GM12878 (cell line): ENCODE data around the gene NLGN1. TPM values are rescaled to one million over a fixed set of nuclear protein-coding genes. Genes with fewer than 3 reads are reported as not detected.

ENCODE experiments used
- ATAC-seq: fragments of 200-7000 bp; cut with Tn5 transposase; 3 replicates; pipeline ENCODE4 v1.9.1; 2020; ENCODE audit warnings: mild to moderate bottlenecking, moderate library complexity
- BruUV-seq: library from RNA; stranded (reverse); fragments of 400-500 nt; replicated peaks from 2 replicates; lab custom pipeline; 2021; lab: Mats Ljungman, UMichigan
- CTCF ChIA-PET: fragments of 300-600 bp; sonication (Branson Sonifier 250); formaldehyde crosslinking; extraction: SDS; loops from one replicate; lab custom pipeline; 2021; ENCODE audit warnings: inconsistent platforms; lab: Yijun Ruan, JAX
- POLR2A ChIA-PET: fragments of 350-600 bp; formaldehyde crosslinking; extraction: SDS; loops from one replicate; lab custom pipeline; 2021; ENCODE audit warnings: inconsistent platforms; lab: Charles Lee
- RAD21 ChIA-PET: fragments of 300-600 bp; sonication (Branson Sonifier 250); formaldehyde crosslinking; loops from one replicate; lab custom pipeline; 2023; ENCODE audit warnings: antibody characterized with exemption; ENCODE audit not compliant: unreplicated experiment; lab: Charles Lee
- SMC1A ChIA-PET: fragments of 300-600 bp; sonication (Branson Sonifier 250); formaldehyde crosslinking; loops from one replicate; lab custom pipeline; 2023; ENCODE audit not compliant: unreplicated experiment, uncharacterized antibody; lab: Charles Lee
- DNase-seq: peaks from one replicate; pipeline ENCODE4 v3.0.0-alpha.2; 2011; ENCODE audit warnings: low read depth, low spot score
- FAIRE-seq: peaks from 3 replicates; lab custom pipeline; 2011; peaks lifted over from hg19 to GRCh38; lab: Jason Lieb, UNC
- H2AFZ ChIP-seq: 2 replicates; pipeline ENCODE4 v1.6.0; 2011; ENCODE audit warnings: low read depth, low read length, control low read depth; ENCODE audit not compliant: control insufficient read depth
- H3K27ac ChIP-seq: 2 replicates; pipeline ENCODE4 v1.5.1; 2011; ENCODE audit warnings: control low read depth; ENCODE audit not compliant: control insufficient read depth, insufficient read depth
- H3K27me3 ChIP-seq, 2 experiments: replicated peaks in 1 of 2; 2 replicates each; pipeline versions ENCODE4 v1.6.0 to v1.6.1; 2011; ENCODE audit warnings: low read length in 1 of 2; ENCODE audit not compliant: control insufficient read depth in 2 of 2, insufficient read depth in 2 of 2
- H3K36me3 ChIP-seq, 2 experiments: 2 replicates each; pipeline ENCODE4 v1.5.1; 2011; ENCODE audit warnings: low read length in 1 of 2; ENCODE audit not compliant: control insufficient read depth in 2 of 2, insufficient read depth in 2 of 2
- H3K4me1 ChIP-seq: 2 replicates; pipeline ENCODE4 v1.6.1; 2011; ENCODE audit warnings: mild to moderate bottlenecking, low read length, moderate library complexity, mixed read lengths; ENCODE audit not compliant: control insufficient read depth, insufficient read depth
- H3K4me2 ChIP-seq: 2 replicates; pipeline ENCODE4 v1.6.0; 2011; ENCODE audit warnings: control low read depth; ENCODE audit not compliant: control insufficient read depth, insufficient read depth
- H3K4me3 ChIP-seq: fragments of 200-600 bp; sonication (generic); 2 replicates; pipeline ENCODE4 v1.5.1; 2016
- H3K79me2 ChIP-seq: 2 replicates; pipeline ENCODE4 v1.6.0; 2011; ENCODE audit warnings: low read length; ENCODE audit not compliant: control insufficient read depth, insufficient read depth
- H3K9ac ChIP-seq: 2 replicates; pipeline ENCODE4 v1.8.0; 2011; ENCODE audit warnings: low read length, control low read depth, mixed read lengths; ENCODE audit not compliant: control insufficient read depth, insufficient read depth
- H3K9me3 ChIP-seq: replicated peaks from 3 replicates; pipeline ENCODE4 v1.5.1; 2011; ENCODE audit warnings: mild to moderate bottlenecking, low read length; ENCODE audit not compliant: control insufficient read depth, insufficient read depth
- H4K20me1 ChIP-seq: 2 replicates; pipeline ENCODE4 v1.6.0; 2011; ENCODE audit not compliant: control insufficient read depth, insufficient read depth
- BHLHE40 ChIP-seq, 2 experiments: fragments of 450-650 bp in 1 of 2; IDR thresholded peaks; 2 replicates each; pipeline ENCODE4 v1.6.1; 2011 to 2017; ENCODE audit warnings: low read depth in 2 of 2, borderline replicate concordance in 1 of 2, improper control_type of control experiment in 1 of 2, low read length in 1 of 2, mild to moderate bottlenecking in 1 of 2
- KAT2A ChIP-seq: conservative IDR thresholded peaks from 2 replicates; pipeline ENCODE4 v1.6.1; 2011; ENCODE audit warnings: low read depth, low read length; ENCODE audit not compliant: control insufficient read depth
- MEF2B ChIP-seq: fragments of 450-650 bp; IDR thresholded peaks from 2 replicates; pipeline ENCODE4 v1.6.1; 2018; ENCODE audit warnings: mild to moderate bottlenecking, moderate library complexity; ENCODE audit not compliant: partially characterized antibody, poor library complexity, severe bottlenecking
- MXI1 ChIP-seq: fragments of 150-350 bp; IDR thresholded peaks from 2 replicates; pipeline ENCODE4 v1.6.1; 2011; ENCODE audit warnings: low read depth, mild to moderate bottlenecking, inconsistent platforms, low read length, improper control_type of control experiment
- POLR2A ChIP-seq: IDR thresholded peaks from 2 replicates; pipeline ENCODE4 v1.6.1; 2011; ENCODE audit warnings: low read depth, mild to moderate bottlenecking, low read length
- RAD51 ChIP-seq: fragments of 450-650 bp; IDR thresholded peaks from 2 replicates; pipeline ENCODE4 v1.6.1; 2016; ENCODE audit warnings: moderate library complexity, mild to moderate bottlenecking, inconsistent platforms
- YBX1 ChIP-seq: fragments of 450-650 bp; IDR thresholded peaks from 2 replicates; pipeline ENCODE4 v1.6.1; 2016; ENCODE audit warnings: antibody characterized with exemption
- WGBS: methylation state at CpG from one replicate; pipeline ENCODE4 v1.1.6; 2016; ENCODE audit warnings: low lambda C conversion rate; ENCODE audit not compliant: insufficient replicate concordance, insufficient coverage; ENCODE audit errors: missing lambda C conversion rate; 5-methylcytosine and 5-hydroxymethylcytosine counted together
- in situ Hi-C: fragments of 300-500 bp; cut with MboI; formaldehyde crosslinking; loops from 9 replicates; pipeline ENCODE4 v1.14.3; 2018; ENCODE audit warnings: mixed read lengths
- intact Hi-C: fragments of 100-400 bp; cut with micrococcal nuclease; formaldehyde crosslinking; loops from one replicate; pipeline ENCODE4 v1.14.2; 2022; ENCODE audit not compliant: unreplicated experiment
- polyA plus RNA-seq, 11 experiments: library from polyadenylated mRNA; depleted of rRNA in 4 of 11; unstranded in 6 of 11; stranded (reverse) in 5 of 11; fragments of >200 nt; fragmentation: Nextera tagmentation in 4 of 11; fragmentation: Illumina TruSeq in 1 of 11; extraction: Ambion mirVana in 4 of 11; extraction: Trizol in 1 of 11; gene quantifications; 1 replicate in 1 of 11; 2 replicates in 10 of 11; pipeline versions ENCODE4 v1.2.1 to v1.2.3, GENCODE V29; 2011 to 2016; ENCODE audit warnings: inconsistent platforms in 2 of 11, missing spikeins in 2 of 11, low read depth in 1 of 11
- total RNA-seq, 4 experiments: library from RNA; depleted of rRNA in 3 of 4; stranded (reverse); fragments of >200 nt in 3 of 4; fragmentation: Illumina TruSeq in 1 of 4; extraction: Trizol in 1 of 4; gene quantifications; 2 replicates each; pipeline versions ENCODE4 v1.2.1 to v1.2.3, GENCODE V29; 2013 to 2021
- TF ChIP-seq, protein P1 (sequence below): IDR thresholded peaks from 2 replicates; pipeline ENCODE4 v1.6.1; 2011; ENCODE audit warnings: low read depth, low read length, improper control_type of control experiment, borderline replicate concordance
- TF ChIP-seq, protein P2 (sequence below): IDR thresholded peaks from 2 replicates; pipeline ENCODE4 v1.6.1; 2012; ENCODE audit warnings: low read depth, low read length, improper control_type of control experiment
- TF ChIP-seq, protein P3 (sequence below): IDR thresholded peaks from 2 replicates; pipeline ENCODE4 v1.6.1; 2011; ENCODE audit warnings: borderline replicate concordance, low read depth, mild to moderate bottlenecking, moderate library complexity, mixed read lengths, low read length; ENCODE audit not compliant: insufficient read depth; ENCODE audit errors: extremely low read length
- TF ChIP-seq, protein P4 (sequence below): fragments of 450-650 bp; IDR thresholded peaks from 2 replicates; pipeline ENCODE4 v1.6.1; 2016; ENCODE audit warnings: mild to moderate bottlenecking

The NLGN1 gene
- total and polyA plus RNA-seq, 10 of the 15 experiments (the other 5 are each of a cell fraction or from before 2014, with no cell fraction given): not detected

DNA sequence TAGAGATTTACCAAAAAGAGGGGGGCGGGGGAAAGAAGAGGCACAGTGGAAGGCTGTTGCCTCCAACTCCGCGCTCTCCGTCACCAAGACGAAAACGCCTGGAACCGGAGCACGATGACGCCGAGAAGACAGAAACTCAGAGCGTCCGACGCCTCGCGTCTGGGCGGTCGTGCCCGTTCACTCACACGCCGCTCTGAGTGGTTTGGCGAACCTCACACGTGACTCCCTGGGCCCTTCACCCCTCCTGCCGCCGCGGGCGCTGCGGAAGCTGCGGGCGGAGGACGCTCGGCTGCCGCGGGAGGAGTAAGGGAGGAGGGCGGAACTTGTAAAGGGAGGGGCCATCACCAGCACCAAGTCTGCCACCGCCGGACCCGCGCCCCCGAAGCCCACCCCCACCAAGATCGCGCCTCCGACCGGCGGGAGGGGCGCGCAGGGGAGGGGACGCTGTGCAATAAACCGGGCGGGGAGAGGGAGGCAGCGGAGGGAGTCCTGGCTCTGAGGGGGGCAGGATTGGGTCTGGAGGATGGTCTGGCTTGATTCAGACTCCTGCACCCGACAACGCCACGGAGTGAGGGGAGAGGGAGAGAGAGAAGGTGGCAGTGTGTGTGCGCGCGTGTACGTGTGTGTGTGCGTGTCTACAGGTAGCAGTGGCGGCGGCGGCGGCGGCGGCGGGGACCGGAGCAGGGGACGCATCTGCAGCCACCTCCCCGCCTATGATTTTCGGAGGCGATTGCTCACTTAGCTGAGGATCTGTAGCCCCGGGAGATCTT lies 1.9 kb upstream of the NLGN1 start:
- Histone ChIP-seq H3K9ac (no peak overlapping the region), H3K9me3 (no peaks in the 10 kb centered on the region), H3K4me3 (no peak overlapping the region), H3K27me3 (peaks cover 5 to 12% of the 10 kb centered on the region in 2 experiments; a peak in 3 of 4 replicates), H3K4me1 (no peaks in the 10 kb centered on the region), H4K20me1 (no peaks in the 10 kb centered on the region), H3K79me2 (no peaks in the 10 kb centered on the region), H3K36me3 (no peaks in the 10 kb centered on the region), H3K4me2 (peak overlapping the region; percentile 60), H2AFZ (peak overlapping the region; percentile 51), H3K27ac (no peak overlapping the region)
- in situ Hi-C loops: no loop called here
- intact Hi-C loops: no loop called here
- no peak for DNase-seq
- SMC1A ChIA-PET: no interaction called here
- TF ChIP-seq, protein P1, sequence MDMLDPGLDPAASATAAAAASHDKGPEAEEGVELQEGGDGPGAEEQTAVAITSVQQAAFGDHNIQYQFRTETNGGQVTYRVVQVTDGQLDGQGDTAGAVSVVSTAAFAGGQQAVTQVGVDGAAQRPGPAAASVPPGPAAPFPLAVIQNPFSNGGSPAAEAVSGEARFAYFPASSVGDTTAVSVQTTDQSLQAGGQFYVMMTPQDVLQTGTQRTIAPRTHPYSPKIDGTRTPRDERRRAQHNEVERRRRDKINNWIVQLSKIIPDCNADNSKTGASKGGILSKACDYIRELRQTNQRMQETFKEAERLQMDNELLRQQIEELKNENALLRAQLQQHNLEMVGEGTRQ: peak; percentile 20
- TF ChIP-seq, protein P2, sequence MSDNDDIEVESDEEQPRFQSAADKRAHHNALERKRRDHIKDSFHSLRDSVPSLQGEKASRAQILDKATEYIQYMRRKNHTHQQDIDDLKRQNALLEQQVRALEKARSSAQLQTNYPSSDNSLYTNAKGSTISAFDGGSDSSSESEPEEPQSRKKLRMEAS: 0 out of 2 replicates have a peak, but pooled peaks have one; percentile 27
- TF ChIP-seq YBX1 (no peak), BHLHE40 (IDR thresholded peaks at IDR 0.05; ENCODE audit: borderline replicate concordance in 1 of 2, low read depth in 2 of 2, low read length in 1 of 2) (peak; percentile 56 to 77; a peak in 3 of 4 replicates), KAT2A (no peak), POLR2A (peak; percentile 43; the same call in 1 of the 2 replicates), MEF2B (no peak), RAD51 (peak; percentile 22; the same call in 1 of the 2 replicates), MXI1 (no peak)
- TF ChIP-seq, protein P3, sequence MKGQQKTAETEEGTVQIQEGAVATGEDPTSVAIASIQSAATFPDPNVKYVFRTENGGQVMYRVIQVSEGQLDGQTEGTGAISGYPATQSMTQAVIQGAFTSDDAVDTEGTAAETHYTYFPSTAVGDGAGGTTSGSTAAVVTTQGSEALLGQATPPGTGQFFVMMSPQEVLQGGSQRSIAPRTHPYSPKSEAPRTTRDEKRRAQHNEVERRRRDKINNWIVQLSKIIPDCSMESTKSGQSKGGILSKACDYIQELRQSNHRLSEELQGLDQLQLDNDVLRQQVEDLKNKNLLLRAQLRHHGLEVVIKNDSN: peak; percentile 65
- TF ChIP-seq, protein P4, sequence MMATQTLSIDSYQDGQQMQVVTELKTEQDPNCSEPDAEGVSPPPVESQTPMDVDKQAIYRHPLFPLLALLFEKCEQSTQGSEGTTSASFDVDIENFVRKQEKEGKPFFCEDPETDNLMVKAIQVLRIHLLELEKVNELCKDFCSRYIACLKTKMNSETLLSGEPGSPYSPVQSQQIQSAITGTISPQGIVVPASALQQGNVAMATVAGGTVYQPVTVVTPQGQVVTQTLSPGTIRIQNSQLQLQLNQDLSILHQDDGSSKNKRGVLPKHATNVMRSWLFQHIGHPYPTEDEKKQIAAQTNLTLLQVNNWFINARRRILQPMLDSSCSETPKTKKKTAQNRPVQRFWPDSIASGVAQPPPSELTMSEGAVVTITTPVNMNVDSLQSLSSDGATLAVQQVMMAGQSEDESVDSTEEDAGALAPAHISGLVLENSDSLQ: no peak
- BruUV-seq: no TSS peak
- POLR2A ChIA-PET: no interaction called here
- no peak for FAIRE-seq
- CTCF ChIA-PET: no interaction called here
- peak; percentile 96 for ATAC-seq
- RAD21 ChIA-PET: no interaction called here
- 56% methylated on average over 42 of the region's 71 CpGs for WGBS
